Left lobe of liver (tissue), 1 donor: Measurements from ENCODE around the gene ABCA1. TPM values are rescaled to one million over a fixed set of nuclear protein-coding genes. Genes with fewer than 3 reads are reported as not detected.

ENCODE experiments used
- total RNA-seq: library from RNA; stranded (reverse); gene quantifications from one replicate; pipeline ENCODE4 v1.2.1, GENCODE V29; 2021
- donor health status: DM: no; HTN: yes; CAD: no.

Gene ABCA1
- total RNA-seq, 1 donor from 2014 or later: 48.3 TPM

Other genes with a start within 250 kb of the ABCA1 start
- gene OR13D1, start 233.6 kb downstream of the ABCA1 start, total RNA-seq: not detected
- gene NIPSNAP3A, start 180.5 kb downstream of the ABCA1 start, total RNA-seq: 18.4 TPM
- 0.28 TPM for gene NIPSNAP3B, start 164.0 kb downstream of the ABCA1 start, total RNA-seq